Upper lobe of right lung (tissue), 1 donor: ENCODE data around the gene ARID1B. TPM values are rescaled to one million over a fixed set of nuclear protein-coding genes. Genes with fewer than 3 reads are reported as not detected.

ENCODE experiments used
- ATAC-seq: fragments of 200-7000 bp; cut with Tn5 transposase; one replicate; pipeline ENCODE4 v1.9.1; 2020; ENCODE audit warnings: mild to moderate bottlenecking, moderate library complexity
- DNase-seq: peaks from one replicate; pipeline ENCODE4 v3.0.0-alpha.2; 2020
- H3K27ac ChIP-seq: fragments of 200-600 bp; one replicate; pipeline ENCODE4 v1.8.0; 2022
- H3K27me3 ChIP-seq: fragments of 200-600 bp; one replicate; pipeline ENCODE4 v1.8.0; 2022; ENCODE audit warnings: mild to moderate bottlenecking
- H3K36me3 ChIP-seq: fragments of 200-600 bp; one replicate; pipeline ENCODE4 v1.8.0; 2022
- H3K4me1 ChIP-seq: fragments of 200-600 bp; one replicate; pipeline ENCODE4 v1.8.0; 2022
- H3K4me3 ChIP-seq: fragments of 200-600 bp; one replicate; pipeline ENCODE4 v1.8.0; 2022; ENCODE audit warnings: mild to moderate bottlenecking
- H3K9me3 ChIP-seq: fragments of 200-600 bp; one replicate; pipeline ENCODE4 v1.8.0; 2022
- CTCF ChIP-seq: fragments of 200-600 bp; IDR thresholded peaks from one replicate; pipeline ENCODE4 v1.8.0; 2022; ENCODE audit warnings: antibody characterized with exemption
- intact Hi-C: fragments of 100-400 bp; cut with DNase I; formaldehyde crosslinking; loops from one replicate; pipeline ENCODE4 v1.11.0; 2022
- total RNA-seq: library from RNA; stranded (reverse); fragmentation: NEBNext Ultra II Directional; extraction: Animal tissue kit (Norgen Biotek cat#: 25700); gene quantifications from one replicate; pipeline ENCODE4 v1.2.1, GENCODE V29; 2021
- donor health status: DM: no; HTN: yes; CAD: no; lungs with severe emphysema.

Gene ARID1B
- total RNA-seq, 1 donor from 2014 or later, result 80.4 TPM

GRCh38 chr6:157240059-157240959 is 463.1 kb downstream of the ARID1B start:
- ATAC-seq, result no peak
- H3K4me3 ChIP-seq, result no peak overlapping the region
- no peak overlapping the region for H3K27ac ChIP-seq
- intact Hi-C loops, result no loop called here
- peak; percentile 59 for DNase-seq
- peaks cover 4% of the 10 kb centered on the region for H3K4me1 ChIP-seq
- H3K36me3 ChIP-seq, result no peaks in the 10 kb centered on the region
- peaks cover 7% of the 10 kb centered on the region for H3K27me3 ChIP-seq
- no peak for TF ChIP-seq CTCF
- no peaks in the 10 kb centered on the region for H3K9me3 ChIP-seq

- DNase-seq (no peak), ATAC-seq (no peak)
- no peak for TF ChIP-seq CTCF
- H3K4me1 ChIP-seq, result no peaks in the 10 kb centered on the region
- no peaks in the 10 kb centered on the region for H3K9me3 ChIP-seq
- H3K27ac ChIP-seq, result no peak overlapping the region
- H3K36me3 ChIP-seq, result no peaks in the 10 kb centered on the region
- H3K4me3 ChIP-seq, result no peak overlapping the region
- intact Hi-C loops, result no loop called here
- H3K27me3 ChIP-seq, result peaks cover 3% of the 10 kb centered on the region
These were observed 463.8 kb downstream of the ARID1B start for GRCh38 chr6:157240960-157241311.

GRCh38 chr6:157242791-157243190 is 465.6 kb downstream of the ARID1B start:
- H3K4me1 ChIP-seq, result no peaks in the 10 kb centered on the region
- no peaks in the 10 kb centered on the region for H3K27me3 ChIP-seq
- intact Hi-C loops, result no loop called here
- H3K27ac ChIP-seq, result no peak overlapping the region
- no peak overlapping the region for H3K4me3 ChIP-seq
- no peaks in the 10 kb centered on the region for H3K9me3 ChIP-seq
- DNase-seq (no peak), ATAC-seq (no peak)
- no peak for TF ChIP-seq CTCF
- H3K36me3 ChIP-seq, result no peaks in the 10 kb centered on the region

GRCh38 chr6:157244175-157244574 is 467.0 kb downstream of the ARID1B start:
- Histone ChIP-seq H3K36me3 (no peaks in the 10 kb centered on the region), H3K9me3 (no peaks in the 10 kb centered on the region), H3K4me3 (no peak overlapping the region), H3K27me3 (no peaks in the 10 kb centered on the region), H3K4me1 (no peaks in the 10 kb centered on the region), H3K27ac (no peak overlapping the region)
- intact Hi-C loops, result no loop called here
- ATAC-seq (no peak), DNase-seq (no peak)
- TF ChIP-seq CTCF, result no peak

GRCh38 chr6:157244780-157245179 is 467.6 kb downstream of the ARID1B start:
- Histone ChIP-seq H3K4me1 (no peaks in the 10 kb centered on the region), H3K9me3 (no peaks in the 10 kb centered on the region), H3K4me3 (no peak overlapping the region), H3K36me3 (no peaks in the 10 kb centered on the region), H3K27ac (no peak overlapping the region), H3K27me3 (no peaks in the 10 kb centered on the region)
- no peak for ATAC-seq
- intact Hi-C loops, result no loop called here
- no peak for TF ChIP-seq CTCF
- no peak for DNase-seq
